IPS-18a (cell line): ENCODE measurements around the gene OR7C1.

Experiments used
- H3K27ac ChIP-seq: one replicate; pipeline ENCODE4 v1.5.1; 2013; ENCODE audit warnings: low read length
- H3K27me3 ChIP-seq: one replicate; pipeline ENCODE4 v1.6.1; 2013; ENCODE audit warnings: mild to moderate bottlenecking, low read length; ENCODE audit not compliant: control insufficient read depth, insufficient read depth
- H3K36me3 ChIP-seq: one replicate; pipeline ENCODE4 v1.6.1; 2013; ENCODE audit warnings: low read depth, low read length; ENCODE audit not compliant: control insufficient read depth
- H3K4me1 ChIP-seq: one replicate; pipeline ENCODE4 v1.6.1; 2013; ENCODE audit warnings: low read depth, low read length; ENCODE audit not compliant: control insufficient read depth
- H3K4me3 ChIP-seq: one replicate; pipeline ENCODE4 v1.5.1; 2013; ENCODE audit warnings: low read length
- H3K9ac ChIP-seq: one replicate; pipeline ENCODE4 v1.6.1; 2013; ENCODE audit warnings: mild to moderate bottlenecking, low read length, moderate library complexity
- H3K9me3 ChIP-seq: one replicate; pipeline ENCODE4 v1.6.1; 2013; ENCODE audit warnings: low read depth, low read length; ENCODE audit not compliant: control insufficient read depth

The OR7C1 gene

DNA sequence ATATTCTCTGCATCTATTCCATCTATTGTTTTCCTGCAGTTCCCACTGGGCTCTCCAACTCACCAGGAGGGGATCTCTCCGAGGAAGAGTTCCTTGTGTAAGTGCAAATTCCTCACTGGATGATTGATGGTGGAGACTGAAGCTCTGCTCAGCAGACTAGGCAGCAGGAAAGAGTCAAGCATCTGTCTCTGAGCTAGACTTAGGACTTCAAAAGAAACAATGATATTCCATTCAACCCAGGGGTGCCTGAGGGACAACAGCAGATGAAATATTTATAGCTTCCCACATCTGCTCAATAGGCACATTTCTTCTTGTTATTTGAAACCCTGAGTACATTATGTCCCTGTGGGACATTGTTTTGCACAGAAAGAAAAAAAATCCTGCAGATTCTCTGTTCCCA lies at the start of gene OR7C1, which contains the start of gene OR7A5:
OR7C1 (minus strand) TSS at position 175 of the 400 bp plus-strand sequence. CDS start 35,049 bp downstream, outside the sequence.
OR7A5 (minus strand) TSS at position 175 of the 400 bp plus-strand sequence. CDS start 6,944 bp downstream, outside the sequence.
- no peaks in the 10 kb centered on the region for H3K27me3 ChIP-seq

DNA sequence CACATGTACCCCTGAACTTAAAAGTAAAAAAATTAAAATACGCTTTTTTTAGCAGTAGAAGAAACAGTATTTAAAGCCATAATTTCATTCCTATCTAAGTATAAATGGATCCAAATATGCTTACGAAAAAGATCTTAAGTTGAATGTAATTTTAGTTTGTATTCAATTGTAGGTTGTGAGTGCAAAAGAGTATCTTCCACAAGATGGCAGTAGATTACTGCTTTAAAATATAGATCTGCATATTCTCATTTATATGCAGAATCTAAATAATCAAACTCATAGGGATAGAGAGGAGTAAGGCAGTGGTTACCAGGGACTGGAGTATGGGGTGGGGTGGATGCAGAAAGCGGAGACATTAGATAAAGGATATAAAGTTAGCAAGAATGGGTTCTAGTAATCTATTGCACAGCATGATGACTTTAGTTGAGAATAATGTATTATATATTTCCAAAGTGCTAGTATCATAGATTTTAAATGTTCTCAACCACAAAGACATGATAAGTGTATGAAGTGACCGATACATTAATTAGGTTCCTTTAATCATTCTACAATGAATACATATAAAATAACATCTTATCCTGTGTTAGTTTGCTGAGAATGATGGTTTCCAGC lies 36.7 kb upstream of the OR7C1 start:
- Histone ChIP-seq H3K27ac (no peak overlapping the region), H3K36me3 (no peaks in the 10 kb centered on the region), H3K9ac (no peak overlapping the region), H3K4me3 (no peak overlapping the region), H3K9me3 (peaks cover 50% of the 10 kb centered on the region), H3K4me1 (no peaks in the 10 kb centered on the region), H3K27me3 (no peaks in the 10 kb centered on the region)

More for the DNA sequence above, at the start of gene OR7C1, which contains the start of gene OR7A5:
- no peaks in the 10 kb centered on the region for H3K36me3 ChIP-seq
- H3K27ac ChIP-seq: no peak within 1 kb of the TSS
- H3K9me3 ChIP-seq: peaks cover 68% of the 10 kb centered on the region
- H3K9ac ChIP-seq: no peak within 1 kb of the TSS
- H3K4me3 ChIP-seq: no peak within 1 kb of the TSS
- H3K4me1 ChIP-seq: no peaks in the 10 kb centered on the region

DNA sequence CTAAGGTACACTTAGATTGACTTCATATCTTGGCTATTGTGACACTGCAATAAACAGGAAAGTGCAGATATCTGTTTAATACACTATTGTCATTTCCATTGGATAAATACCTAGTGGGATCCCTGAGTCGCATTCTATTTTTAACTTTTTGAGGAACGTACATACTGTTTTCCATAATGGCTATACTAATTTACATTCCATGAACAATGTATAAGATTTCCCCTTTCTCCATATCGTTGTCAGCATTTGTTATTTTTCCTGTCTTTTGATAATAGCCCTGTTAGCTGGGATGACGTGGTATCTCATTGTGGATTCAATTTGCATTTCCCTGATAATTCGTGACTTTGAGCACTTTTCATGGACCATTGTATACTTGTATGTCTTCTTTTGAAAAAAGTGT lies 33.5 kb upstream of the OR7C1 start:
- no peak overlapping the region for H3K4me3 ChIP-seq
- H3K36me3 ChIP-seq: no peaks in the 10 kb centered on the region
- no peaks in the 10 kb centered on the region for H3K4me1 ChIP-seq
- H3K27ac ChIP-seq: no peak overlapping the region
- peaks cover 56% of the 10 kb centered on the region for H3K9me3 ChIP-seq
- H3K9ac ChIP-seq: no peak overlapping the region
- no peaks in the 10 kb centered on the region for H3K27me3 ChIP-seq

- H3K4me3 ChIP-seq: no peak within 1 kb of the TSS
- no peaks in the 10 kb centered on the region for H3K36me3 ChIP-seq
- H3K9me3 ChIP-seq: peaks cover 40% of the 10 kb centered on the region
- no peak within 1 kb of the TSS for H3K9ac ChIP-seq
- H3K27ac ChIP-seq: no peak within 1 kb of the TSS
- no peaks in the 10 kb centered on the region for H3K27me3 ChIP-seq
- no peaks in the 10 kb centered on the region for H3K4me1 ChIP-seq
Measured at GRCh38 chr19:14848822-14849221, 13.8 kb upstream of the OR7C1 start, which contains the start of gene OR7A10. TSS of gene OR7A10 (minus strand) at chr19:14848922. CDS start at chr19:14841877, 7,045 bp downstream.

GRCh38 chr19:14843578-14843977 lies 8.6 kb upstream of the OR7C1 start:
- Histone ChIP-seq H3K36me3 (no peaks in the 10 kb centered on the region), H3K4me1 (no peaks in the 10 kb centered on the region), H3K9ac (no peak overlapping the region), H3K27ac (no peak overlapping the region), H3K27me3 (no peaks in the 10 kb centered on the region), H3K4me3 (no peak overlapping the region), H3K9me3 (peaks cover 41% of the 10 kb centered on the region)

- no peaks in the 10 kb centered on the region for H3K27me3 ChIP-seq
- H3K9ac ChIP-seq: no peak overlapping the region
- no peaks in the 10 kb centered on the region for H3K36me3 ChIP-seq
- no peak overlapping the region for H3K27ac ChIP-seq
- H3K9me3 ChIP-seq: peaks cover 39% of the 10 kb centered on the region
- no peak overlapping the region for H3K4me3 ChIP-seq
- no peaks in the 10 kb centered on the region for H3K4me1 ChIP-seq
Measured at GRCh38 chr19:14843169-14843568, 8.2 kb upstream of the OR7C1 start.

DNA sequence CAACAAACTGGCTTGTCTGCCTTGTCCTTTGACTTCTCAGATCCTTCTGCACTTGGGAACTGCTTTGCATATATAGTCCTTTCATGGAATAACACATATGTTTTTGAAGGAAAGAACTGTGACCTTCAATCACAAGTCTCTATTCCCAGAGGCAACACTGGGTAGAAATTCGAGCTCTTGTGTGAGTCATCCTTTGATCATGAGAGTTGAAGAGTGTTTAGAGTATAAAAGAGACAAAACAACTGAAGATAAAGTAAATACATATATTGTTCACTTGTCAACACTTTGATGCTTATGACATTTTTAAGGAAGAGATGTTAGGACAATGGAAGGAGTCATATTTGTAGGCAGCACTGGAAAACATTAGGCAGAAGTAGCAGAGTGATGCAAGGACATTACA lies 5.2 kb upstream of the OR7C1 start:
- Histone ChIP-seq H3K4me1 (no peaks in the 10 kb centered on the region), H3K4me3 (no peak overlapping the region), H3K9ac (no peak overlapping the region), H3K9me3 (peaks cover 49% of the 10 kb centered on the region), H3K36me3 (no peaks in the 10 kb centered on the region), H3K27me3 (no peaks in the 10 kb centered on the region), H3K27ac (no peak overlapping the region)

DNA sequence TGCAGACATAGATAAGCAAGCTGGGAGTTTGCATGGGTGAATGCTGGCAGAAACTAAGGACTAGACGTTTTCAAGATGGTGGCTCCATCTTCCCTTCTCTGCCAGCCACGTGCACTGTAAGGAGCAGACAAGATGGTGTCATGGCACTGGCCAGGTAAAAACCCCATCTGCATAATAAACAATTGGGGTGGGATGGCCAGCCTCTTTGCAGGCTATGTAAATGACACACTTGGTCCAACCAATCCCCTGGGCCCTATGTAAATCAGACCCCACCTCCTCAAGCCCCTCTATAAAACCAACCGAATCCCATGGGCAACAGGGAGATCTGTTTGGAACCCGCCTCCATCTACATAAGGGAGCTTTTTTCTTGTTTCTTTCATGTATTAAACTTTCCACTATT lies 2.4 kb upstream of the OR7C1 start:
- H3K27me3 ChIP-seq: no peaks in the 10 kb centered on the region
- no peak overlapping the region for H3K27ac ChIP-seq
- H3K36me3 ChIP-seq: no peaks in the 10 kb centered on the region
- peaks cover 60% of the 10 kb centered on the region for H3K9me3 ChIP-seq
- H3K9ac ChIP-seq: no peak overlapping the region
- H3K4me3 ChIP-seq: no peak overlapping the region
- no peaks in the 10 kb centered on the region for H3K4me1 ChIP-seq

- H3K36me3 ChIP-seq: no peaks in the 10 kb centered on the region
- no peaks in the 10 kb centered on the region for H3K4me1 ChIP-seq
- no peak overlapping the region for H3K4me3 ChIP-seq
- no peak overlapping the region for H3K9ac ChIP-seq
- H3K27ac ChIP-seq: no peak overlapping the region
- H3K9me3 ChIP-seq: peaks cover 53% of the 10 kb centered on the region
- H3K27me3 ChIP-seq: no peaks in the 10 kb centered on the region
Measured at GRCh38 chr19:14830702-14831101, 4.3 kb downstream of the OR7C1 start.

DNA sequence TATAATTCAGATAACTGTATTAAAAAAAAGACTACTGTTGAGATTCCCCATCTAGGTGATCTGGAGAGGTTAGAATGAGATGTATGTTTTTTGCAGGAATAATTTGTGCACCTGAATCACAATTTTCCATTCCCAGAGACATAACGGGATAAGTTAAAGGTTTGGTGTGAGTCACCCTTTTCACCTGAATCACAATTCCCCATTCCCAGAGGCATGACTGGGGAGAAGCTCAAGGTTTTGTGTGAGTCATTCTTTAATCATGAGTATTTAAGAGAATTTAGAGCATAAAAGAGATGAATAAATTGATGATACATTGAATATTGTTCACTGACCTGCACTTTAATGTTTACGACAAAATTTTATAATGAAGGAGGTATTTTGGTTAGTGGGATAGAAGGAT lies 9.0 kb downstream of the OR7C1 start:
- Histone ChIP-seq H3K27ac (no peak overlapping the region), H3K4me1 (no peaks in the 10 kb centered on the region), H3K4me3 (no peak overlapping the region), H3K9me3 (peaks cover 52% of the 10 kb centered on the region), H3K36me3 (no peaks in the 10 kb centered on the region), H3K27me3 (no peaks in the 10 kb centered on the region), H3K9ac (no peak overlapping the region)

- Histone ChIP-seq H3K9me3 (peaks cover 51% of the 10 kb centered on the region), H3K27ac (no peak overlapping the region), H3K9ac (no peak overlapping the region), H3K4me1 (no peaks in the 10 kb centered on the region), H3K36me3 (no peaks in the 10 kb centered on the region), H3K27me3 (no peaks in the 10 kb centered on the region), H3K4me3 (no peak overlapping the region)
Measured at GRCh38 chr19:14821937-14822336, 13.0 kb downstream of the OR7C1 start.

- Histone ChIP-seq H3K4me3 (no peak overlapping the region), H3K9me3 (peaks cover 45% of the 10 kb centered on the region), H3K27me3 (no peaks in the 10 kb centered on the region)
Measured at GRCh38 chr19:14818588-14818987, 16.4 kb downstream of the OR7C1 start.

More at GRCh38 chr19:14818588-14818987, 16.4 kb downstream of the OR7C1 start:
- Histone ChIP-seq H3K27ac (no peak overlapping the region), H3K4me1 (no peaks in the 10 kb centered on the region), H3K36me3 (no peaks in the 10 kb centered on the region), H3K9ac (no peak overlapping the region)
